OCI-LY1 (cell line): ENCODE measurements around the gene KREMEN2.

Experiments
- H2AFZ ChIP-seq: fragments of 200-600 bp; sonication (generic), shearing (Covaris generic); 2 replicates; pipeline ENCODE4 v1.6.0; 2014; ENCODE audit warnings: antibody characterized with exemption, mild to moderate bottlenecking, low read length
- H3F3A ChIP-seq: fragments of 200-600 bp; sonication (generic), shearing (Covaris generic); 2 replicates; pipeline ENCODE4 v1.6.0; 2014; ENCODE audit warnings: mild to moderate bottlenecking, antibody characterized with exemption, low read length, moderate library complexity; ENCODE audit not compliant: insufficient read depth
- H3K27ac ChIP-seq: fragments of 200-600 bp; sonication (generic); 2 replicates; pipeline ENCODE4 v1.5.1; 2014; ENCODE audit warnings: low read length, mixed run types, mild to moderate bottlenecking, low read depth; ENCODE audit not compliant: poor library complexity, severe bottlenecking
- H3K27me3 ChIP-seq: fragments of 200-600 bp; sonication (generic); 2 replicates; pipeline ENCODE4 v1.6.0; 2014; ENCODE audit warnings: antibody characterized with exemption, mild to moderate bottlenecking, low read length, moderate library complexity; ENCODE audit not compliant: insufficient read depth
- H3K36me3 ChIP-seq: fragments of 200-600 bp; sonication (generic); 2 replicates; pipeline ENCODE4 v1.6.1; 2014; ENCODE audit warnings: mild to moderate bottlenecking, antibody characterized with exemption, low read length, moderate library complexity, mixed read lengths; ENCODE audit not compliant: insufficient read depth
- H3K4me1 ChIP-seq: fragments of 200-600 bp; sonication (generic); 2 replicates; pipeline ENCODE4 v1.5.1; 2014; ENCODE audit warnings: mild to moderate bottlenecking, low read length, moderate library complexity; ENCODE audit not compliant: insufficient read depth, severe bottlenecking
- H3K4me2 ChIP-seq: fragments of 200-600 bp; sonication (generic), shearing (Covaris generic); 2 replicates; pipeline ENCODE4 v1.6.1; 2014; ENCODE audit warnings: low read length
- H3K4me3 ChIP-seq: fragments of 200-600 bp; sonication (generic); 2 replicates; pipeline ENCODE4 v1.5.1; 2014; ENCODE audit warnings: low read length, low read depth, mild to moderate bottlenecking, mixed read lengths; ENCODE audit not compliant: poor library complexity, severe bottlenecking
- H3K79me2 ChIP-seq: fragments of 200-600 bp; shearing (Covaris generic); 2 replicates; pipeline ENCODE4 v1.6.1; 2016; ENCODE audit warnings: mixed run types, low read length, mixed read lengths; ENCODE audit not compliant: insufficient read depth
- H3K9ac ChIP-seq: fragments of 200-600 bp; sonication (generic), shearing (Covaris generic); 2 replicates; pipeline ENCODE4 v1.6.1; 2014; ENCODE audit warnings: mild to moderate bottlenecking, low read length, mixed read lengths
- H3K9me2 ChIP-seq: fragments of 200-600 bp; sonication (generic), shearing (Covaris generic); 2 replicates; pipeline ENCODE4 v1.6.1; 2014; ENCODE audit warnings: low read depth, mild to moderate bottlenecking, low read length, mixed read lengths
- H3K9me3 ChIP-seq: fragments of 200-600 bp; shearing (Covaris generic); 2 replicates; pipeline ENCODE4 v1.6.1; 2014; ENCODE audit warnings: low read length, mixed read lengths
- H4K20me1 ChIP-seq: fragments of 200-600 bp; sonication (generic), shearing (Covaris generic); 2 replicates; pipeline ENCODE4 v1.6.0; 2016; ENCODE audit warnings: mild to moderate bottlenecking, low read length; ENCODE audit not compliant: insufficient read depth
- EZH2 ChIP-seq: fragments of 200-600 bp; sonication (generic), shearing (Covaris generic); IDR thresholded peaks from 2 replicates; pipeline ENCODE4 v1.8.0; 2017; ENCODE audit warnings: borderline replicate concordance, mixed run types, mild to moderate bottlenecking, antibody characterized with exemption, low read length, moderate library complexity, mixed read lengths
- TF ChIP-seq, protein P1 (sequence below): fragments of 200-600 bp; sonication (generic), shearing (Covaris generic); IDR thresholded peaks from 2 replicates; pipeline ENCODE4 v1.5.1; 2017; ENCODE audit warnings: mild to moderate bottlenecking, antibody characterized with exemption, low read length, moderate library complexity, mixed read lengths

KREMEN2 gene

DNA sequence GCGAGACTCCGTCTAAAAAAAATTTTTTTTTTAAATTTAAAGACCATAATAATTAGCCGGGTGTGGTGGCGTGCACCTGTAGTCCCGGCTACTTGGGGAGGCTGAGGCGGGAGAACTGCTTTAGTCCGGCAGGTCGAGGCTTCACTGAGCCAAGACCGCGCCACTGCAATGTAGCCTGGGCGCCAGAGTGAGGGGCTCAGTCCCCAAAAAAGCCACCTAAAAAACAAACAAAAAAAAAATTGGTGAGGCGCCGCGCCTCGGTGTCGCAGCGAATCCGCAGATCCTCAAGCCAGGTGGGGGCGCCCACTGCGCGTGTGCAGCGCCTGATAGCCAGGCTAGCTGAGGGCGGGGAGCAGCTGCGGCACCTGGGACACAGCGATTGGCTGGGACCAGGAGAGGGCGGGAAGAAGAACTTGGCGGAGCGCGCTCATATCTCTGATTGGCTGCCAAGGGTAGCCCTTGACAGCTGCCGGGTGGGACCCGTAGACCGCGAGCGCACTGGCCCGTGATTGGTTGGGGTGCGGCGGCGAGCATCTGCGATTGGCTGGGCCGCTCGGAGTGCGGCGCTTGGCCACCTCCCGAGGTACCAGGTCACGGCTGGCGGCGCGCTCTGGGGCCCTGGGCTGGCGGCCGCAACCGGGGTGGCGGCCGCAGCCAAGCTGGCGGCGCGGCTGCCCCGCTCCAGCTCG lies 39.7 kb downstream of the KREMEN2 start:
- Histone ChIP-seq H3K9me2 (no peaks in the 10 kb centered on the region), H3K27me3 (peaks cover 20% of the 10 kb centered on the region), H3F3A (no peaks in the 10 kb centered on the region), H3K36me3 (no peaks in the 10 kb centered on the region), H3K9ac (no peak overlapping the region), H3K4me1 (peaks cover 4% of the 10 kb centered on the region), H3K4me2 (peak overlapping the region; percentile 25; the same call in 1 of the 2 replicates), H3K9me3 (no peaks in the 10 kb centered on the region), H4K20me1 (no peaks in the 10 kb centered on the region), H3K79me2 (no peaks in the 10 kb centered on the region), H2AFZ (no peak overlapping the region), H3K27ac (no peak overlapping the region), H3K4me3 (no peak overlapping the region)
- TF ChIP-seq, protein P1, sequence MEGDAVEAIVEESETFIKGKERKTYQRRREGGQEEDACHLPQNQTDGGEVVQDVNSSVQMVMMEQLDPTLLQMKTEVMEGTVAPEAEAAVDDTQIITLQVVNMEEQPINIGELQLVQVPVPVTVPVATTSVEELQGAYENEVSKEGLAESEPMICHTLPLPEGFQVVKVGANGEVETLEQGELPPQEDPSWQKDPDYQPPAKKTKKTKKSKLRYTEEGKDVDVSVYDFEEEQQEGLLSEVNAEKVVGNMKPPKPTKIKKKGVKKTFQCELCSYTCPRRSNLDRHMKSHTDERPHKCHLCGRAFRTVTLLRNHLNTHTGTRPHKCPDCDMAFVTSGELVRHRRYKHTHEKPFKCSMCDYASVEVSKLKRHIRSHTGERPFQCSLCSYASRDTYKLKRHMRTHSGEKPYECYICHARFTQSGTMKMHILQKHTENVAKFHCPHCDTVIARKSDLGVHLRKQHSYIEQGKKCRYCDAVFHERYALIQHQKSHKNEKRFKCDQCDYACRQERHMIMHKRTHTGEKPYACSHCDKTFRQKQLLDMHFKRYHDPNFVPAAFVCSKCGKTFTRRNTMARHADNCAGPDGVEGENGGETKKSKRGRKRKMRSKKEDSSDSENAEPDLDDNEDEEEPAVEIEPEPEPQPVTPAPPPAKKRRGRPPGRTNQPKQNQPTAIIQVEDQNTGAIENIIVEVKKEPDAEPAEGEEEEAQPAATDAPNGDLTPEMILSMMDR = peak; percentile 65
- no peak for TF ChIP-seq EZH2

DNA sequence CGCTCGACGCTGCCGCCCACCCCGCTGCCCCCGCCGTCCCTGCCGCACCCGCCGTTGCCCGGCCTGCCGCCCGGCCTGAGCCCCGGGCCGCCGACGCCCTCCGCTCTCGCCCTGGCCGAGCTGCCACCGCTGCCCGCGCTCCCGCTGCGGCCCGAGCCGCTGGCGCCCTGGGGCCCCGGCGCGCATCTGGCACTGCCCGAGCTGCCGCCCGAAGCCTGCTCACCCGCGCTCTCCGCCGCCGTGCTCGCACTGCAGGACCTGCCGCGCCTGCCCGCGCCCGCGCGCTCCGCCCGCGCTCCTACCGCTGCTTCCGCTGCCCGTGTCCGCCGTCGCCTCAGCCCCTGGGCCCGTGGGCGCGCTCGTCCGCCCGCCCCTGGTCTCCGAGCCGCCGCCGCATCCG lies 40.2 kb downstream of the KREMEN2 start:
- Histone ChIP-seq H3K9me3 (no peaks in the 10 kb centered on the region), H3F3A (no peaks in the 10 kb centered on the region), H3K4me1 (peaks cover 4% of the 10 kb centered on the region), H3K4me2 (no peak overlapping the region), H3K79me2 (no peaks in the 10 kb centered on the region), H3K9me2 (no peaks in the 10 kb centered on the region), H3K4me3 (no peak overlapping the region), H3K27ac (no peak overlapping the region), H4K20me1 (no peaks in the 10 kb centered on the region), H2AFZ (no peak overlapping the region), H3K9ac (no peak overlapping the region), H3K27me3 (peaks cover 22% of the 10 kb centered on the region), H3K36me3 (no peaks in the 10 kb centered on the region)
- TF ChIP-seq EZH2 = no peak
- TF ChIP-seq, protein P1 = no peak

DNA sequence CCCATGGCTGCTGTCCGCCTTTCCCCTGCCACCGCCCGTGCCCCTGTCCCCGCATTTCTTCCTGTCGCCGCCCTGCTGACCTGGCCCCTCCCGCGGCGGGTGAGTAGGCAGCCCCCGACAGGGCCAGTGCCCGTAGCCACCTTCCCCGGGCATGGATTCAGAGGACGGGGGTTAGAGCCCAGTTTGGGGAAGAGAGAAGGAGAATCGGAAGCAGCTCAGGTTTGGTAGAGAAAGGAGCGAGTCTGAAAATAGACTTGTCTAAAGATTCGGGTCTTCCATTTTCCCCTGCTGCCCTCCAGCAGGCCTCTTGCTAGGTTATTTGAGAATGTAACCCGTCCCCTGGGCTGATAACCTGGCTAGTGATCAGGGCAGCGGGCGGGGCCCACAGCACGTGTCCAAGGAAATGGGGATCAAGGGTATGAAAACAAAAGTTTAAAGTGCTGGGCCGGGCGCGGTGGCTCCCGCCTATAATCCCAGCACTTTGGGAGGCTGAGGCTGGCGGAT lies 40.8 kb downstream of the KREMEN2 start:
- peak overlapping the region; percentile 37; the same call in 1 of the 2 replicates for H3K9ac ChIP-seq

More for the DNA sequence above, 40.8 kb downstream of the KREMEN2 start:
- Histone ChIP-seq H3K4me1 (peaks cover 4% of the 10 kb centered on the region), H2AFZ (no peak overlapping the region), H3K79me2 (no peaks in the 10 kb centered on the region), H4K20me1 (no peaks in the 10 kb centered on the region), H3K36me3 (no peaks in the 10 kb centered on the region), H3K9me3 (no peaks in the 10 kb centered on the region), H3F3A (no peaks in the 10 kb centered on the region), H3K27me3 (peaks cover 17% of the 10 kb centered on the region), H3K9me2 (no peaks in the 10 kb centered on the region), H3K27ac (no peak overlapping the region), H3K4me2 (peak overlapping the region; percentile 65), H3K4me3 (peak overlapping the region; percentile 55)
- no peak for TF ChIP-seq EZH2
- TF ChIP-seq, protein P1 = no peak
